Osteoblast (primary cell): Measurements from ENCODE around the gene C1orf210. TPM values are rescaled to one million over a fixed set of nuclear protein-coding genes. Genes with fewer than 3 reads are reported as not detected.

ENCODE experiments used
- DNase-seq: peaks from one replicate; pipeline ENCODE4 v3.0.0; 2011; ENCODE audit warnings: low spot score, mixed read lengths; ENCODE audit not compliant: insufficient read length; ENCODE audit errors: missing footprints
- H2AFZ ChIP-seq: 2 replicates; pipeline ENCODE4 v1.6.0; 2011; ENCODE audit warnings: mild to moderate bottlenecking, low read length
- H3K27ac ChIP-seq: 2 replicates; pipeline ENCODE4 v1.5.1; 2011; ENCODE audit warnings: mild to moderate bottlenecking, low read depth, low read length, moderate library complexity
- H3K27me3 ChIP-seq: 2 replicates; pipeline ENCODE4 v1.6.0; 2012; ENCODE audit warnings: mild to moderate bottlenecking, control low read depth, inconsistent platforms, low read length, moderate library complexity; ENCODE audit not compliant: insufficient read depth
- H3K36me3 ChIP-seq: 2 replicates; pipeline ENCODE4 v1.5.1; 2011; ENCODE audit warnings: mild to moderate bottlenecking, low read length, control low read depth, moderate library complexity; ENCODE audit not compliant: insufficient read depth
- H3K4me1 ChIP-seq: 2 replicates; pipeline ENCODE4 v1.5.1; 2011; ENCODE audit warnings: mild to moderate bottlenecking, low read length, control low read depth, moderate library complexity; ENCODE audit not compliant: insufficient read depth
- H3K4me2 ChIP-seq: 2 replicates; pipeline ENCODE4 v1.6.0; 2011; ENCODE audit warnings: mild to moderate bottlenecking, low read length; ENCODE audit not compliant: insufficient read depth
- H3K4me3 ChIP-seq: fragments of 200-600 bp; sonication (generic); 3 replicates; pipeline ENCODE4 v1.5.1; 2012; ENCODE audit warnings: mild to moderate bottlenecking, low read length, inconsistent platforms; ENCODE audit not compliant: insufficient read depth
- H3K79me2 ChIP-seq: 2 replicates; pipeline ENCODE4 v1.6.0; 2012; ENCODE audit warnings: mild to moderate bottlenecking, low read length, control low read depth, inconsistent platforms; ENCODE audit not compliant: insufficient read depth
- H3K9me3 ChIP-seq: 2 replicates; pipeline ENCODE4 v1.5.1; 2011; ENCODE audit warnings: low read depth, low read length, control low read depth
- H4K20me1 ChIP-seq: 2 replicates; pipeline ENCODE4 v1.6.0; 2012; ENCODE audit warnings: mild to moderate bottlenecking, low read length, control low read depth; ENCODE audit not compliant: insufficient read depth
- total RNA-seq: library from RNA; depleted of rRNA; stranded (reverse); fragments of >200 nt; gene quantifications from 2 replicates; pipeline ENCODE4 v1.2.3, GENCODE V29; 2012
- TF ChIP-seq, protein P1 (sequence below): IDR thresholded peaks from 2 replicates; pipeline ENCODE4 v1.5.1; 2011; ENCODE audit warnings: mild to moderate bottlenecking, low read depth, low read length, moderate library complexity; ENCODE audit errors: extremely low read depth

Gene C1orf210
- total RNA-seq, 1 donor = not detected

DNA sequence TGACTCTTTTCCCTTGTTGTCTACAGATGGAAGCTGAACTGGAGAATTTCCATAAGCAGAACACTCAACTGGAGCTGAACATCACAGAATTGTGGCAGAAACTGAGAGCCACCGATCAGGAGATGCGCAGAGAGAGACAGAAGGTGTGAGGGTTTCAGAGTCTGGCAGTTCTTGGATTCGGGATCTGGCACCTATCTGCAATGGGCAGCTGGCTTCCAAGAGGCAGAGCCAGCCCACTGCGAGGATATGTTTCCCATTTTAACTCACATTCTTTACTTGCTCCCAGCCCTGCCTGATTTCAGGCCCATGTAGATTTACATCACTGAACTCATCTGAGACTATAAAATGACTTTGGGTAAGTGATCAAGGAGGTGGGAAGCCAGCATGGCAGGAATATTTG lies 52.9 kb downstream of the C1orf210 start:
- Histone ChIP-seq H4K20me1 (no peaks in the 10 kb centered on the region), H3K36me3 (no peaks in the 10 kb centered on the region), H3K27me3 (no peaks in the 10 kb centered on the region), H3K4me1 (peaks cover 11% of the 10 kb centered on the region), H3K9me3 (no peaks in the 10 kb centered on the region), H3K4me2 (peak overlapping the region; percentile 34), H2AFZ (peak overlapping the region; percentile 85), H3K79me2 (no peaks in the 10 kb centered on the region), H3K4me3 (no peak overlapping the region), H3K27ac (peak overlapping the region; percentile 3)
- TF ChIP-seq, protein P1, sequence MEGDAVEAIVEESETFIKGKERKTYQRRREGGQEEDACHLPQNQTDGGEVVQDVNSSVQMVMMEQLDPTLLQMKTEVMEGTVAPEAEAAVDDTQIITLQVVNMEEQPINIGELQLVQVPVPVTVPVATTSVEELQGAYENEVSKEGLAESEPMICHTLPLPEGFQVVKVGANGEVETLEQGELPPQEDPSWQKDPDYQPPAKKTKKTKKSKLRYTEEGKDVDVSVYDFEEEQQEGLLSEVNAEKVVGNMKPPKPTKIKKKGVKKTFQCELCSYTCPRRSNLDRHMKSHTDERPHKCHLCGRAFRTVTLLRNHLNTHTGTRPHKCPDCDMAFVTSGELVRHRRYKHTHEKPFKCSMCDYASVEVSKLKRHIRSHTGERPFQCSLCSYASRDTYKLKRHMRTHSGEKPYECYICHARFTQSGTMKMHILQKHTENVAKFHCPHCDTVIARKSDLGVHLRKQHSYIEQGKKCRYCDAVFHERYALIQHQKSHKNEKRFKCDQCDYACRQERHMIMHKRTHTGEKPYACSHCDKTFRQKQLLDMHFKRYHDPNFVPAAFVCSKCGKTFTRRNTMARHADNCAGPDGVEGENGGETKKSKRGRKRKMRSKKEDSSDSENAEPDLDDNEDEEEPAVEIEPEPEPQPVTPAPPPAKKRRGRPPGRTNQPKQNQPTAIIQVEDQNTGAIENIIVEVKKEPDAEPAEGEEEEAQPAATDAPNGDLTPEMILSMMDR = no peak
- no peak for DNase-seq

DNA sequence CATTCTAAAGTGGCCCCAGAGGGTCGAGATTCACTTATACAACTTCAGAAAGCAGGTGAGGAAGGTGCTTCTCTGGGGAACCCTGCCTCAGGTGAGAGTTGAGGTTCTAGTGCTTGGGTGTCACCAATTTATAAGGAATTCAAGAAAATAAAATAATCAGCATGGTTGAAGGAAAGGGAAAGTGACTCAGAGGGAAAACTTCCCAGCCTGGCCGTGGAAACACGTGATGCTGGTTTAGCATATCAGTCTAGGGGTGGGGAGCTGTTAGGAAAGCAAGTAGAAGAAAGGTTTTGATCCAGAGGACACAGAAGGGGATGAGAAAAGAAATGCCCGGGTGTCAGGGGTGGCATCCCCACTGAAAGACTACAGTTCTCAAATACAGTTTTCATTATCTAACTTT lies 53.3 kb downstream of the C1orf210 start:
- Histone ChIP-seq H3K79me2 (no peaks in the 10 kb centered on the region), H3K4me2 (peak overlapping the region; percentile 34), H2AFZ (peak overlapping the region; percentile 85), H3K4me3 (no peak overlapping the region), H3K4me1 (peaks cover 11% of the 10 kb centered on the region), H3K9me3 (no peaks in the 10 kb centered on the region), H3K36me3 (no peaks in the 10 kb centered on the region), H3K27me3 (no peaks in the 10 kb centered on the region), H3K27ac (peak overlapping the region; percentile 3), H4K20me1 (no peaks in the 10 kb centered on the region)
- peak; percentile 91 for DNase-seq
- TF ChIP-seq, protein P1 = no peak

Other genes starting within 250 kb of the C1orf210 start
- gene EBNA1BP2, start 113.3 kb downstream of the C1orf210 start, total RNA-seq = 46.3 and 50.7 TPM in 2 replicates
- under 0.01 TPM in 1 of 2 replicates, not detected in the other for gene CFAP57, start 113.3 kb downstream of the C1orf210 start, total RNA-seq
- not detected in 2 replicates for gene TMEM125, start 15.6 kb downstream of the C1orf210 start, total RNA-seq
- not detected in 2 replicates for gene TIE1, start 15.4 kb upstream of the C1orf210 start, total RNA-seq
- not detected in 2 replicates for gene MPL, start 52.2 kb upstream of the C1orf210 start, total RNA-seq
- gene CDC20, start 73.4 kb upstream of the C1orf210 start, total RNA-seq = 4.7 and 5.3 TPM in 2 replicates
- 35.9 and 36.9 TPM in 2 replicates for gene ELOVL1, start 82.4 kb upstream of the C1orf210 start, total RNA-seq
- gene MED8, start 104.2 kb upstream of the C1orf210 start, total RNA-seq = 64.8 and 65.9 TPM in 2 replicates
- 41.0 and 42.0 TPM in 2 replicates for gene SZT2, start 104.3 kb upstream of the C1orf210 start, total RNA-seq
- 24.5 and 27.1 TPM in 2 replicates for gene HYI, start 168.3 kb upstream of the C1orf210 start, total RNA-seq
- 12.1 and 13.0 TPM in 2 replicates for gene PTPRF, start 245.3 kb upstream of the C1orf210 start, total RNA-seq